Left lung (tissue), 10 donors: Measurements from ENCODE around the gene SETX. TPM values are rescaled to one million over a fixed set of nuclear protein-coding genes. Genes with fewer than 3 reads are reported as not detected.

Source experiments
- ATAC-seq: fragments of 200-7000 bp; cut with Tn5 transposase; one replicate; pipeline ENCODE4 v1.9.1; 2020; ENCODE audit warnings: moderate library complexity
- DNase-seq, 4 donors: peaks; one replicate each; pipeline ENCODE4 v3.0.0-alpha.2; 2013 to 2020
- H3K27ac ChIP-seq, 2 donors: fragments of 200-600 bp; sonication (generic) in 1 of 2; one replicate each; pipeline versions ENCODE4 v1.5.0 to v1.8.0; 2020 to 2021
- H3K27me3 ChIP-seq, 2 donors: fragments of 200-600 bp; sonication (generic) in 1 of 2; one replicate each; pipeline versions ENCODE4 v1.5.0 to v1.8.0; 2020 to 2021
- H3K36me3 ChIP-seq, 2 donors: fragments of 200-600 bp; sonication (generic) in 1 of 2; one replicate each; pipeline versions ENCODE4 v1.5.0 to v1.8.0; 2020 to 2021
- H3K4me1 ChIP-seq, 2 donors: fragments of 200-600 bp; one replicate each; pipeline ENCODE4 v1.8.0; 2021
- H3K4me3 ChIP-seq, 2 donors: fragments of 200-600 bp; sonication (generic) in 1 of 2; one replicate each; pipeline versions ENCODE4 v1.5.0 to v1.8.0; 2020 to 2021; ENCODE audit warnings: mild to moderate bottlenecking in 1 of 2
- H3K9me3 ChIP-seq, 2 donors: fragments of 200-600 bp; sonication (generic) in 1 of 2; one replicate each; pipeline versions ENCODE4 v1.5.0 to v1.8.0; 2020 to 2021
- intact Hi-C, 2 donors: fragments of 100-400 bp; cut with DNase I; formaldehyde crosslinking; loops; one replicate each; pipeline versions ENCODE4 v1.11.2 to v1.14.2; 2022
- polyA plus RNA-seq, 6 donors: library from polyadenylated mRNA; unstranded; fragments of 120-200 nt; gene quantifications; one replicate each; pipeline ENCODE4 v1.2.1, GENCODE V29; 2013; ENCODE audit not compliant: insufficient read length in 6 of 6
- total RNA-seq, 2 donors: library from RNA; stranded (reverse); fragmentation: NEBNext Ultra II Directional; extraction: Animal tissue kit (Norgen Biotek cat#: 25700); gene quantifications; one replicate each; pipeline ENCODE4 v1.2.1, GENCODE V29; 2021
- TF ChIP-seq, protein P1 (sequence below), 2 donors: fragments of 200-600 bp; sonication (generic) in 1 of 2; IDR thresholded peaks; one replicate each; pipeline versions ENCODE4 v1.5.0 to v1.8.0; 2021; ENCODE audit warnings: antibody characterized with exemption in 2 of 2
- donor health status: DM: no; HTN: yes; CAD: no.
- donor health status: DM: no; HTN: no; CAD: no.

Gene SETX
- total and polyA plus RNA-seq, 8 donors = 42.2 to 68.9 (median 62.2) TPM

GRCh38 chr9:132391449-132391848 lies 36.7 kb upstream of the SETX start:
- H3K4me3 ChIP-seq = no peak overlapping the region
- TF ChIP-seq, protein P1, sequence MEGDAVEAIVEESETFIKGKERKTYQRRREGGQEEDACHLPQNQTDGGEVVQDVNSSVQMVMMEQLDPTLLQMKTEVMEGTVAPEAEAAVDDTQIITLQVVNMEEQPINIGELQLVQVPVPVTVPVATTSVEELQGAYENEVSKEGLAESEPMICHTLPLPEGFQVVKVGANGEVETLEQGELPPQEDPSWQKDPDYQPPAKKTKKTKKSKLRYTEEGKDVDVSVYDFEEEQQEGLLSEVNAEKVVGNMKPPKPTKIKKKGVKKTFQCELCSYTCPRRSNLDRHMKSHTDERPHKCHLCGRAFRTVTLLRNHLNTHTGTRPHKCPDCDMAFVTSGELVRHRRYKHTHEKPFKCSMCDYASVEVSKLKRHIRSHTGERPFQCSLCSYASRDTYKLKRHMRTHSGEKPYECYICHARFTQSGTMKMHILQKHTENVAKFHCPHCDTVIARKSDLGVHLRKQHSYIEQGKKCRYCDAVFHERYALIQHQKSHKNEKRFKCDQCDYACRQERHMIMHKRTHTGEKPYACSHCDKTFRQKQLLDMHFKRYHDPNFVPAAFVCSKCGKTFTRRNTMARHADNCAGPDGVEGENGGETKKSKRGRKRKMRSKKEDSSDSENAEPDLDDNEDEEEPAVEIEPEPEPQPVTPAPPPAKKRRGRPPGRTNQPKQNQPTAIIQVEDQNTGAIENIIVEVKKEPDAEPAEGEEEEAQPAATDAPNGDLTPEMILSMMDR (IDR thresholded peaks at IDR 0.05) = no peak
- H3K27me3 ChIP-seq = no peaks in the 10 kb centered on the region
- no peaks in the 10 kb centered on the region for H3K4me1 ChIP-seq
- H3K36me3 ChIP-seq = peaks cover 0 to 100% of the 10 kb centered on the region in 2 donors
- H3K27ac ChIP-seq = no peak overlapping the region
- intact Hi-C loops = no loop called here
- H3K9me3 ChIP-seq = no peaks in the 10 kb centered on the region
- no peak for ATAC-seq
- no peak for DNase-seq

DNA sequence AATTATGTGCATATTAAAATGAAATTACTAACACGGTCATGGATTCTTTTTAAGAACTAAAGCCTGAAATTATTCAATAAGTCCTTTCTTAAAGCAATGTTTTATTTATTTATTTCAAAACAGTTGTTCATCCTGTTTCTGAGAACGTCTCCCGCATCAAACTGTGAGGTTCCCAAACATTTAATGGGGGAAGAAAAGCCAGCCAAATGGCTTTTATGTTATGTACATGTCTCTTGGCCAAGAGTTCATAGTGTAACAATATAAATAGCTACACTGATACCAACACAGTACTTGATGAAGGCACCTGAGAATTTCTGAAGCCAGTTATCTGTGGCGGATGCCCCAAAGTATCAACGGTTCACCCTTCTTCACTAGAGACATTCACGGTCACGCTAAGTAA lies 36.2 kb upstream of the SETX start:
- DNase-seq = no peak
- Histone ChIP-seq H3K27me3 (no peaks in the 10 kb centered on the region), H3K4me1 (no peaks in the 10 kb centered on the region), H3K36me3 (peaks cover 0 to 100% of the 10 kb centered on the region in 2 donors), H3K4me3 (no peak overlapping the region), H3K27ac (no peak overlapping the region), H3K9me3 (no peaks in the 10 kb centered on the region)
- TF ChIP-seq, protein P1 (IDR thresholded peaks at IDR 0.05) = no peak
- intact Hi-C loops = no loop called here
- no peak for ATAC-seq

DNA sequence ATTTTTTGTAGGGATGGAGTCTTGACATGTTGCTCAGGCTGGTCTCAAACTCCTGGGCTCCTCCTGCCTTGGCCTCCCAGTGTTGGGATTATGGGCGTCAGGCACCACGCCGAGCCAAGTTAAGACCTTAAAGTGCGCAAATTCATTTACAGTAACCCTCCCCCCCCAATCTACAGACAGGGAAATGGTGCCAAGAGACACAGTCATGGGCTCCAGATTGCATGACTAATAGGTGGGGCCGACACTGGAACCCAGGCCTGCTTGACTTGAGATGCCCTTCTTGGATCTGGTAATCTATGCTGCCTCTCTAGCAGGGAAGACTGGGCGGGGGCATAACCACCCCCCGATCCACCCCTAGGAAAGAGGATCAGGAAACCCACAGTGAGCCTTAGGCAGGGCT lies 32.3 kb upstream of the SETX start:
- intact Hi-C loops = no loop called here
- H3K9me3 ChIP-seq = no peaks in the 10 kb centered on the region
- H3K4me3 ChIP-seq = no peak overlapping the region
- DNase-seq (no peak), ATAC-seq (no peak)
- no peaks in the 10 kb centered on the region for H3K27me3 ChIP-seq
- TF ChIP-seq, protein P1 (IDR thresholded peaks at IDR 0.05) = no peak
- no peak overlapping the region for H3K27ac ChIP-seq
- H3K4me1 ChIP-seq = peaks cover 0 to 20% of the 10 kb centered on the region in 2 donors
- H3K36me3 ChIP-seq = peaks cover 0 to 86% of the 10 kb centered on the region in 2 donors

DNA sequence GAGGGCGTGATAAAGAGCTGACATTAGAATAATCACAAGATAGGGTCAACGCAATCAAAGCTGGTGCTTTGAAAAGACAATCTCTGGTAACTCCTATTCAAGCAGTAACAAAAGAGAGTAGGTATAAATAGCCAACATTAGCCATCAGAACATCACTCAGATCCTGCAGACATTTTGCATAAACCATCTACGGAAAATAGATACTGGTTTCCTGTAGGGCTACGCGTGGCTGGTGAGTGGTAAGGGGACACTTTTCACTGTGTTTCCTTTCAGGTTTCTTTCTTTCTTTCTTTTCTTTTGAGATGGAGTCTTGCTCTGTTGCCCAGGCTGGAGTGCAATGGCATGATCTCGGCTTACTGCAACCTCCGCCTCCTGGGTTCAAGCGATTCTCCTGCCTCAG lies 29.6 kb upstream of the SETX start:
- TF ChIP-seq, protein P1 (IDR thresholded peaks at IDR 0.05) = no peak
- Histone ChIP-seq H3K27me3 (no peaks in the 10 kb centered on the region), H3K27ac (no peak overlapping the region), H3K4me1 (peaks cover 0 to 21% of the 10 kb centered on the region in 2 donors), H3K4me3 (no peak overlapping the region), H3K9me3 (no peaks in the 10 kb centered on the region), H3K36me3 (peaks cover 0 to 79% of the 10 kb centered on the region in 2 donors)
- ATAC-seq (no peak), DNase-seq (no peak)
- intact Hi-C loops = no loop called here

GRCh38 chr9:132383462-132383883 lies 28.7 kb upstream of the SETX start:
- H3K9me3 ChIP-seq = no peaks in the 10 kb centered on the region
- peaks cover 0 to 21% of the 10 kb centered on the region in 2 donors for H3K4me1 ChIP-seq
- TF ChIP-seq, protein P1 (IDR thresholded peaks at IDR 0.05) = no peak
- ATAC-seq = no peak
- no peak overlapping the region for H3K4me3 ChIP-seq
- H3K27ac ChIP-seq = peak overlapping the region in 1 of 2 donors; percentile 38
- H3K36me3 ChIP-seq = peaks cover 0 to 79% of the 10 kb centered on the region in 2 donors
- DNase-seq = no peak
- no peaks in the 10 kb centered on the region for H3K27me3 ChIP-seq
- intact Hi-C loops = no loop called here
